Stomach (tissue), 4 donors: ENCODE data around the gene TNNI3.

ENCODE experiments used
- CTCF ChIP-seq, 7 experiments: fragments of 450-650 bp in 4 of 7; fragments of 200-600 bp in 3 of 7; sonication (generic) in 3 of 7; IDR thresholded peaks; one replicate each; pipeline ENCODE4 v1.5.1; 2016 to 2019; ENCODE audit warnings: antibody characterized with exemption in 7 of 7, control low read depth in 2 of 7, mild to moderate bottlenecking in 1 of 7
- EP300 ChIP-seq: sonication (generic); formaldehyde crosslinking; IDR thresholded peaks from one replicate; pipeline ENCODE4 v1.6.1; 2017; ENCODE audit warnings: antibody characterized with exemption
- POLR2A ChIP-seq, 4 donors: fragments of 450-650 bp; IDR thresholded peaks; one replicate each; pipeline ENCODE4 v1.6.1; 2016; ENCODE audit warnings: antibody characterized with exemption in 4 of 4, control low read depth in 2 of 4, mild to moderate bottlenecking in 1 of 4, moderate library complexity in 1 of 4
- POLR2AphosphoS5 ChIP-seq, 3 donors: sonication (generic); formaldehyde crosslinking; IDR thresholded peaks; one replicate each; pipeline ENCODE4 v1.6.1; 2016; ENCODE audit warnings: antibody characterized with exemption in 3 of 3

GRCh38 chr19:55112246-55112776 is 45.2 kb downstream of the TNNI3 start:
- TF ChIP-seq POLR2A (IDR thresholded peaks at IDR 0.05) (no peak), POLR2AphosphoS5 (IDR thresholded peaks at IDR 0.05) (no peak), CTCF (IDR thresholded peaks at IDR 0.05) (no peak), EP300 (no peak)
